ENCODE data around the gene CCDC93.
A peak's percentile ranks its signal among the peaks of the same experiment; 100 is the strongest.

Gene CCDC93

DNA sequence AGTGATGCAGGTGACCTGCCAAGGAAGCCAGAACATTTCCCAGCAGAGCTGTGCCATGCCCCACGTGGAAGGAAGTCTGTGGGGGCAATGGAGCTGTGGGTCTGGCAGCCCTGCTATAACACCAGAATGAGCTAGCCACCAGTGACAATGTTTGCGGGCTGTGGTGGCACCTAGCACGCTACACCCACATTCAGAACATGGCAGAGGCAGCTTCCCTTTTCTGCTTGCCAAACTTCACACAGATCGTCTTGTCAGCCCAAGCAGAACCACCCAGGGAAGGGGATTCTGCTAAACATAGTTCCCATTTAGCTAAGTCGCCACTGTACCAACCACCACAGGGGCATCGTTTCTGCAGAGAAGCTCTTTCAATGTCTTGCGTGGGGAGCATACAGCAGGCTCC lies 27.0 kb upstream of the CCDC93 start:
- no peak overlapping the region for H3K27ac ChIP-seq
- ChIA-PET POLR2A (ENCODE audit: low non-redundant PET) (no interaction called here), CTCF (interaction anchor here (0.7 kb wide), 1 partner anchor 8 kb away, joined by 3 read pairs; no protein-coding TSS in a partner anchor)
- DNase-seq (ENCODE audit: low spot score): no peak
- TF ChIP-seq, protein P1, sequence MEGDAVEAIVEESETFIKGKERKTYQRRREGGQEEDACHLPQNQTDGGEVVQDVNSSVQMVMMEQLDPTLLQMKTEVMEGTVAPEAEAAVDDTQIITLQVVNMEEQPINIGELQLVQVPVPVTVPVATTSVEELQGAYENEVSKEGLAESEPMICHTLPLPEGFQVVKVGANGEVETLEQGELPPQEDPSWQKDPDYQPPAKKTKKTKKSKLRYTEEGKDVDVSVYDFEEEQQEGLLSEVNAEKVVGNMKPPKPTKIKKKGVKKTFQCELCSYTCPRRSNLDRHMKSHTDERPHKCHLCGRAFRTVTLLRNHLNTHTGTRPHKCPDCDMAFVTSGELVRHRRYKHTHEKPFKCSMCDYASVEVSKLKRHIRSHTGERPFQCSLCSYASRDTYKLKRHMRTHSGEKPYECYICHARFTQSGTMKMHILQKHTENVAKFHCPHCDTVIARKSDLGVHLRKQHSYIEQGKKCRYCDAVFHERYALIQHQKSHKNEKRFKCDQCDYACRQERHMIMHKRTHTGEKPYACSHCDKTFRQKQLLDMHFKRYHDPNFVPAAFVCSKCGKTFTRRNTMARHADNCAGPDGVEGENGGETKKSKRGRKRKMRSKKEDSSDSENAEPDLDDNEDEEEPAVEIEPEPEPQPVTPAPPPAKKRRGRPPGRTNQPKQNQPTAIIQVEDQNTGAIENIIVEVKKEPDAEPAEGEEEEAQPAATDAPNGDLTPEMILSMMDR (conservative IDR thresholded peaks at IDR 0.05; ENCODE audit: low read depth): no peak

DNA sequence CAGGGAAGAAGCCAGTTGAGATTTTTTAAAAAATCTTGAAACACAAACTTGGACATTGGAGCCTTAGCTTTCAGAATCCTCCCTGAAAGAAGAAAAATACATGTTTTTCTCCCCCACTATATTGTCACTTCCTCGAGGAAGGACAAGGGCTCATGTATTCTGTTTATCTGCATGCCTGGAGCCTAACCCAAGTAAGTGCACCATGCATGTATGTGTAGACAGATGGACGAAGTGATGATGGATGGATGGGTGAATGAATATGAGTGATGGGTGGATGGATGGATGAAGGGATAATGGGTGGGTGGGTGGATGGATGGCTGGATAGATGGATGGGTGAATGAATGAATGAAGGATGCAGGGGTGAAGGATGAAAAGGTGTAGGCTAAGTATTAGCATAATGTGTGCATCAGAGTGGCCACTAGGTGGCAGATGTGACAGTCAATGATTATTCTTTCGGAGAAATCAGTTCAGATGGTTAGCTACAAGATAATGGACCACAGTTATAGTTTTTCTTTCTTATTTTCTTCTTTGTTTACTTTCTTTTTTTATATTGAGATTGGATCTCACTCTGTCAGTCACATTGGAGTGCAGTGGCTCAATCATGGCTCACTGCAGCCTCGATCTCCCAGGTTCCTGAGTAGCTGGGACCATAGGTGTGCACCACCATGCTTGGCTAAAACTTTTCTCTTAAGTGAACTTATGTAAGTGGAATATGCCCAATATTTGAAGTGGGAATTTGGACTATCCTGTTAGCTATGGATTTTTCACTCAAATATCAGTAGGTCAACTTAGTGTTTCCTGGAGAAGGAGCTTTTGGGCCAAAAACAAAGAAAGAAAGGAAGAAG lies 18.5 kb upstream of the CCDC93 start:
- no peak overlapping the region for H3K27ac ChIP-seq
- TF ChIP-seq, protein P1 (conservative IDR thresholded peaks at IDR 0.05; ENCODE audit: low read depth): peak; percentile 81
- ChIA-PET CTCF (interaction anchor here (0.6 to 2.0 kb wide), 10 partner anchors 8 to 824 kb away, joined by 3 to 9 read pairs (median 4); no protein-coding TSS in a partner anchor), POLR2A (ENCODE audit: low non-redundant PET) (no interaction called here)
- peak; percentile 42 for DNase-seq (ENCODE audit: low spot score)

DNA sequence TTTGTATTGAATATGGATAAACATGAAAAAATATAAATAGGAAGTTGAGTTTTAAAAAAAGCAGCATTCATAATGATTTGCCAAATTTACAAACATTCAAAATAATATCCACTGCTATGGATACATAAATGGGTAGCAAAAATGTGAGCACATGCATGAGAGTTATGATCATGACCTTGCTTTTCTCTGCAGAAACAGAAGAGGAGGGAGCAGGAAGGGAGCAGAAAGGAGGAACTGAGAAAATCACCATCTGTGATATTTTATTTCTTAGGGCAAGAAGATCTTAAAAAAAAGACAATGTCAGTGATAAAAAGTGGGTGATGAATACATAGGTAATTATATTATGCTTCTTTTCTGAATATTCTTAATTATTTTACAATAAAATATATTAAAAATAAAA lies 17.7 kb upstream of the CCDC93 start:
- no peak for DNase-seq (ENCODE audit: low spot score)
- no peak overlapping the region for H3K27ac ChIP-seq
- CTCF ChIA-PET: no interaction called here
- TF ChIP-seq, protein P1 (conservative IDR thresholded peaks at IDR 0.05; ENCODE audit: low read depth): no peak
- POLR2A ChIA-PET (ENCODE audit: low non-redundant PET): no interaction called here

DNA sequence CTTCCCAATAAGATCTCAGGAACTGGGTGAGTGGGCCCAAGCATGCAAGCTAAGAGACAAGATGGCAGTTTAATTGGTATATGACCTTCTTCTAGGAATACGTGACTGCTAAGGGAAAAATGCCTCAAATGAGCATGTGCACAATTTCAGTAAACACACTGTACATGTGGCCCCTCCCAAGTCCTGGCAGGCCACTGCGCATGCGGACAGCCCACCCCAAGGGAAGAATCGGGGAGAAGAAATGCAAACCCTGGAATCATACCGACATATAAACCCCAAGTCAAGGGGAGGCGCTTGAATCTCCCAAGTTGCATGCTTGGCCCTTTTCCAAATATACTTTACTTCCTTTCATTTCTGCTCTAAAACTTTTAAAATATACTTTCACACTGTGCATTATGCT lies 15.2 kb upstream of the CCDC93 start:
- ChIA-PET POLR2A (ENCODE audit: low non-redundant PET) (no interaction called here), CTCF (interaction anchor here (0.6 kb wide), 2 partner anchors 432 to 846 kb away, joined by 3 to 5 read pairs; no protein-coding TSS in a partner anchor)
- no peak overlapping the region for H3K27ac ChIP-seq
- DNase-seq (ENCODE audit: low spot score): no peak
- TF ChIP-seq, protein P1 (conservative IDR thresholded peaks at IDR 0.05; ENCODE audit: low read depth): no peak

DNA sequence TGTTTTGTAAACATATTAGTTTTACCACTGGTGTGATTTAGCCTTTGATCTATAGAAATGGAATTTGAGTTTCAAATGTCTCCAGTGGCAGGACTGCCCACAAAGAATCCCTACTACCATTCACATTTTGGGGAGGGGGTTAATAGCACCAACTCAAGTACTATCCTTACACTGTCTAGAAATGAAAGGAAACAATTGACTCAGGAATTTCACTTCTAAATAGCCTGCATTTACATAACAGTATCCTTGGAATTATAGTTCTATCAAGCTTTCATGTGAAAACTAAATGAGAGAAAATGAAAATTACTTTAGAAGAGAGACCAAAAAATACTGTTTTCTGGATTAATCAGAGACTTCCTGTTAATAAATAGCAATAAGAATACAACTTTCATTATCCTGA lies 7.5 kb upstream of the CCDC93 start:
- CTCF ChIA-PET: interaction anchor here (0.6 kb wide), 1 partner anchor 261 kb away, joined by 3 read pairs; no protein-coding TSS in a partner anchor

DNA sequence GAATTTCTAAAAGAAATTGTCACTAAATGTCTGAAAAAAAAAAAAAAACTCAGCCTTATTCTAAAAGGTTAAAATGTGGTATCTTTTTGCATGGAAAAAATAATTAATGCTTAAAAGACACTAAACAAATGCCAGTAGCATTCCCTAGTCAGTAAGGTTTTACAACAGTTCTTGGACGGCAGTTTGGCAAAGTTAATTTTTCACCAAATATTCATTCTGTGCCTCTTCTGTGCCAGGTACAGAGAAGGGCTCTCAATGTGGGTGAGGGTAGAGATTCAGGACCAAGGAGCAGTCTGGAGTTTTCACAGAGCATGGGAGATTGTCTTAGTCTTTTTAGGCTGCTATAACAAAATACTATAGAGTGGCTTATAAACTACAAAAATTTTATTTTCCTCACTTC lies 6.0 kb upstream of the CCDC93 start:
- no peak for DNase-seq (ENCODE audit: low spot score)
- CTCF ChIA-PET: no interaction called here
- TF ChIP-seq, protein P1 (conservative IDR thresholded peaks at IDR 0.05; ENCODE audit: low read depth): no peak

More for the DNA sequence above, 7.5 kb upstream of the CCDC93 start:
- POLR2A ChIA-PET (ENCODE audit: low non-redundant PET): no interaction called here
- no peak overlapping the region for H3K27ac ChIP-seq
- TF ChIP-seq, protein P1 (conservative IDR thresholded peaks at IDR 0.05; ENCODE audit: low read depth): no peak
- DNase-seq (ENCODE audit: low spot score): no peak

More for the DNA sequence above, 6.0 kb upstream of the CCDC93 start:
- no peak overlapping the region for H3K27ac ChIP-seq
- POLR2A ChIA-PET (ENCODE audit: low non-redundant PET): no interaction called here

All from RWPE1 (cell line).